ENCODE results near the gene PDE10A. TPM values are rescaled to one million over a fixed set of nuclear protein-coding genes. Genes with fewer than 3 reads are reported as not detected.

Gene PDE10A
- total RNA-seq, 1 experiment from 2014 or later = 0.31 TPM

DNA sequence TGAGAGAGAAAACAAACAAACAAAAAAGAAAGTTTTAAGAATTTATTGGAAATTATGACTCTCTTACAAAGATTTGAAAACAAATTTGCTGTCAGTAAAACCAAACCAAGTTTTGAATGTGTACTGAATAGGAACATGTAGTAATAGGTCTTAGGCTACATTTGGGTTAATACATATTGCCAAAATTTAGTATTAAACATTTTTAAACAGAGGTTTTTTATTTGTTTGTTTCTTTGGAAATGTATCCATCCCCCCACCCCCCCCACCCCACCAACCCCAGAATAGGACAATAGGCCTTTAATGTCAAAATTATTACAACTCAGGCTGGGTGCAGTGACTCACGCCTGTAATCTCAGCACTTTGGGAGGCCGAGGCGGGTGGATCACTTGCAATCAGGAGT, 356.1 kb downstream of the PDE10A start:
- peaks cover 2% of the 10 kb centered on the region for H3K23me2 ChIP-seq (ENCODE audit: insufficient read length, low read depth, low read length, poor library complexity, severe bottlenecking)
- no peak overlapping the region for H4K5ac ChIP-seq (ENCODE audit: insufficient read length, low read depth, low read length)
- Mint-ChIP-seq H3K4me3 (no peak overlapping the region), H3K9me3 (peaks cover 0 to 4% of the 10 kb centered on the region in 2 experiments; a peak in 1 of 5 replicates), H3K27me3 (ENCODE audit: low read depth) (peaks cover 31% of the 10 kb centered on the region), H3K4me1 (peaks cover 4 to 5% of the 10 kb centered on the region in 2 experiments; a peak in 3 of 4 replicates), H3K36me3 (ENCODE audit: insufficient read depth in 1 of 3, low read depth in 3 of 3) (no peaks in the 10 kb centered on the region; a peak in 1 of 7 replicates), H3K27ac (no peak overlapping the region)
- H3K79me1 ChIP-seq (ENCODE audit: insufficient read depth, low read depth, low read length, poor library complexity, severe bottlenecking) = no peaks in the 10 kb centered on the region
- no peak overlapping the region for H2BK12ac ChIP-seq (ENCODE audit: insufficient read length, low read depth, low read length)
- no peak overlapping the region for H3K4ac ChIP-seq (ENCODE audit: low read depth, low read length)
- no peak overlapping the region for H3K56ac ChIP-seq (ENCODE audit: insufficient read length, low read depth, low read length)
- H3K27ac ChIP-seq (ENCODE audit: insufficient read length, low read depth, low read length) = no peak overlapping the region
- H4K91ac ChIP-seq (ENCODE audit: insufficient read length, low read depth, low read length) = no peak overlapping the region
- no peaks in the 10 kb centered on the region for H3K79me2 ChIP-seq (ENCODE audit: insufficient read depth, low read length)
- H3K4me2 ChIP-seq (ENCODE audit: insufficient read depth, insufficient read length, low read length) = no peak overlapping the region
- H3K9me3 ChIP-seq (ENCODE audit: control insufficient read depth, low read depth, low read length) = no peaks in the 10 kb centered on the region
- H3K27me3 ChIP-seq (ENCODE audit: insufficient read depth, low read length) = peaks cover 7% of the 10 kb centered on the region; the same call in 1 of the 2 replicates
- no peak overlapping the region for H2AFZ ChIP-seq (ENCODE audit: low read length)
- no peak overlapping the region for H2BK120ac ChIP-seq (ENCODE audit: low read depth, low read length, poor library complexity, severe bottlenecking)
- no peak overlapping the region for H3T11ph ChIP-seq (ENCODE audit: low read length)
- DNase-seq = no peak
- H3K4me1 ChIP-seq (ENCODE audit: insufficient read depth, low read length) = no peaks in the 10 kb centered on the region
- H3K9ac ChIP-seq (ENCODE audit: extremely low read depth, insufficient read length, low read length) = no peak overlapping the region
- H2BK20ac ChIP-seq (ENCODE audit: low read depth, low read length, poor library complexity, severe bottlenecking) = no peak overlapping the region
- WGBS (ENCODE audit: extremely low coverage, insufficient read length, low lambda C conversion rate) = no CpG with 5 or more reads among the region's 3 CpGs
- TF ChIP-seq, protein P1, sequence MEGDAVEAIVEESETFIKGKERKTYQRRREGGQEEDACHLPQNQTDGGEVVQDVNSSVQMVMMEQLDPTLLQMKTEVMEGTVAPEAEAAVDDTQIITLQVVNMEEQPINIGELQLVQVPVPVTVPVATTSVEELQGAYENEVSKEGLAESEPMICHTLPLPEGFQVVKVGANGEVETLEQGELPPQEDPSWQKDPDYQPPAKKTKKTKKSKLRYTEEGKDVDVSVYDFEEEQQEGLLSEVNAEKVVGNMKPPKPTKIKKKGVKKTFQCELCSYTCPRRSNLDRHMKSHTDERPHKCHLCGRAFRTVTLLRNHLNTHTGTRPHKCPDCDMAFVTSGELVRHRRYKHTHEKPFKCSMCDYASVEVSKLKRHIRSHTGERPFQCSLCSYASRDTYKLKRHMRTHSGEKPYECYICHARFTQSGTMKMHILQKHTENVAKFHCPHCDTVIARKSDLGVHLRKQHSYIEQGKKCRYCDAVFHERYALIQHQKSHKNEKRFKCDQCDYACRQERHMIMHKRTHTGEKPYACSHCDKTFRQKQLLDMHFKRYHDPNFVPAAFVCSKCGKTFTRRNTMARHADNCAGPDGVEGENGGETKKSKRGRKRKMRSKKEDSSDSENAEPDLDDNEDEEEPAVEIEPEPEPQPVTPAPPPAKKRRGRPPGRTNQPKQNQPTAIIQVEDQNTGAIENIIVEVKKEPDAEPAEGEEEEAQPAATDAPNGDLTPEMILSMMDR (conservative IDR thresholded peaks at IDR 0.05) = no peak
- H2AK5ac ChIP-seq (ENCODE audit: insufficient read length, low read length) = no peak overlapping the region
- H3K18ac ChIP-seq (ENCODE audit: insufficient read length, low read depth, low read length) = no peak overlapping the region
- H4K8ac ChIP-seq (replicated peaks; ENCODE audit: insufficient read length, low read depth, low read length) = no peak overlapping the region
- H3K14ac ChIP-seq (ENCODE audit: insufficient read depth, low read length) = no peak overlapping the region
- H2BK5ac ChIP-seq (ENCODE audit: insufficient read length, low read length) = no peak overlapping the region
- no peak overlapping the region for H3K23ac ChIP-seq (ENCODE audit: insufficient read length, low read depth, low read length)
- H4K20me1 ChIP-seq (ENCODE audit: control insufficient read depth, insufficient read depth, insufficient read length) = no peaks in the 10 kb centered on the region
- H2BK15ac ChIP-seq (ENCODE audit: low read depth, low read length) = no peak overlapping the region

Measured in H9 (cell line).